HepG2 (cell line): ENCODE results near the gene ZNF33A. TPM values are rescaled to one million over a fixed set of nuclear protein-coding genes. Genes with fewer than 3 reads are reported as not detected.

Experiments used
- ATM ChIP-seq: fragments of 450-650 bp; IDR thresholded peaks from 2 replicates; pipeline ENCODE4 v1.7.1; 2017; ENCODE audit warnings: mild to moderate bottlenecking, borderline replicate concordance
- DDIT3 ChIP-seq: sonication (generic); formaldehyde crosslinking; IDR thresholded peaks from 2 replicates; pipeline ENCODE4 v1.4.0; 2020; ENCODE audit warnings: mild to moderate bottlenecking, missing genetic modification reagents
- ETS1 ChIP-seq: sonication (generic); formaldehyde crosslinking; IDR thresholded peaks from 2 replicates; pipeline ENCODE4 v1.4.0; 2020; ENCODE audit warnings: missing genetic modification reagents
- ISL2 ChIP-seq: sonication (generic); formaldehyde crosslinking; IDR thresholded peaks from 2 replicates; pipeline ENCODE4 v1.5.0; 2020; ENCODE audit warnings: missing genetic modification reagents
- KAT8 ChIP-seq: IDR thresholded peaks from 2 replicates; pipeline ENCODE4 v1.6.1; 2016; ENCODE audit warnings: missing genetic modification reagents, missing compliant biosample characterization
- MED13 ChIP-seq: sonication (generic); formaldehyde crosslinking; IDR thresholded peaks from 2 replicates; pipeline ENCODE4 v1.5.0; 2020; ENCODE audit warnings: missing genetic modification reagents
- MTA1 ChIP-seq: sonication (generic); formaldehyde crosslinking; IDR thresholded peaks from 2 replicates; pipeline ENCODE4 v1.4.0; 2020; ENCODE audit warnings: missing genetic modification reagents, mild to moderate bottlenecking, borderline replicate concordance
- PAX8 ChIP-seq: sonication (generic); formaldehyde crosslinking; IDR thresholded peaks from 2 replicates; pipeline ENCODE4 v1.8.0; 2022; ENCODE audit warnings: mild to moderate bottlenecking, missing genetic modification reagents, borderline replicate concordance
- PHF21A ChIP-seq: sonication (generic); formaldehyde crosslinking; IDR thresholded peaks from 2 replicates; pipeline ENCODE4 v1.5.0; 2020; ENCODE audit warnings: mild to moderate bottlenecking, missing genetic modification reagents
- REST ChIP-seq, 2 experiments: IDR thresholded peaks; 2 replicates each; pipeline ENCODE4 v1.6.1; 2011 to 2012; ENCODE audit warnings: low read length in 2 of 2, borderline replicate concordance in 1 of 2, low read depth in 1 of 2, mild to moderate bottlenecking in 1 of 2, moderate library complexity in 1 of 2
- SP4 ChIP-seq: sonication (generic); formaldehyde crosslinking; IDR thresholded peaks from 2 replicates; pipeline ENCODE4 v1.8.1; 2023; ENCODE audit warnings: mild to moderate bottlenecking, missing genetic modification reagents
- ZBTB3 ChIP-seq: sonication (generic); formaldehyde crosslinking; IDR thresholded peaks from 2 replicates; pipeline ENCODE4 v1.4.0; 2020; ENCODE audit warnings: low read depth, mild to moderate bottlenecking, moderate library complexity, missing genetic modification reagents, borderline replicate concordance
- ZNF782 ChIP-seq: sonication (generic); formaldehyde crosslinking; IDR thresholded peaks from 2 replicates; pipeline ENCODE4 v1.4.0; 2020; ENCODE audit warnings: missing genetic modification reagents, mild to moderate bottlenecking, borderline replicate concordance
- ZNF792 ChIP-seq: IDR thresholded peaks from 2 replicates; pipeline ENCODE4 v1.6.1; 2016
- ZNF816 ChIP-seq: sonication (generic); formaldehyde crosslinking; IDR thresholded peaks from 2 replicates; pipeline ENCODE4 v1.8.0; 2022; ENCODE audit warnings: missing genetic modification reagents, mild to moderate bottlenecking, borderline replicate concordance
- ZSCAN9 ChIP-seq: IDR thresholded peaks from 2 replicates; pipeline ENCODE4 v1.6.1; 2016; ENCODE audit warnings: borderline replicate concordance
- polyA plus RNA-seq, 8 experiments: library from polyadenylated mRNA; depleted of rRNA in 3 of 8; stranded (reverse) in 7 of 8; unstranded in 1 of 8; fragments of >200 nt; fragmentation: Illumina TruSeq in 4 of 8; extraction: Trizol in 4 of 8; gene quantifications; 2 replicates each; pipeline versions ENCODE4 v1.2.1 to v1.2.3, GENCODE V29; 2011 to 2016; ENCODE audit warnings: low read depth in 4 of 8, missing spikeins in 1 of 8, mixed read lengths in 1 of 8; ENCODE audit not compliant: insufficient read depth in 1 of 8
- total RNA-seq, 5 experiments: library from RNA; depleted of rRNA; stranded (reverse); fragments of >200 nt; fragmentation: Illumina TruSeq; extraction: Trizol; gene quantifications; 2 replicates each; pipeline ENCODE4 v1.2.3, GENCODE V29; 2016; ENCODE audit warnings: low read depth in 1 of 5
- TF ChIP-seq, protein P1 (sequence below): sonication (generic); formaldehyde crosslinking; IDR thresholded peaks from 2 replicates; pipeline ENCODE4 v1.4.0; 2020; ENCODE audit warnings: missing genetic modification reagents
- TF ChIP-seq, protein P2 (sequence below): sonication (generic); formaldehyde crosslinking; IDR thresholded peaks from 2 replicates; pipeline ENCODE4 v1.4.0; 2020; ENCODE audit warnings: missing genetic modification reagents, borderline replicate concordance

Gene ZNF33A
- total and polyA plus RNA-seq, 2 of the 13 experiments (the other 11 are each of a cell fraction or from before 2014, with no cell fraction given) = 13.1 to 22.5 TPM

DNA sequence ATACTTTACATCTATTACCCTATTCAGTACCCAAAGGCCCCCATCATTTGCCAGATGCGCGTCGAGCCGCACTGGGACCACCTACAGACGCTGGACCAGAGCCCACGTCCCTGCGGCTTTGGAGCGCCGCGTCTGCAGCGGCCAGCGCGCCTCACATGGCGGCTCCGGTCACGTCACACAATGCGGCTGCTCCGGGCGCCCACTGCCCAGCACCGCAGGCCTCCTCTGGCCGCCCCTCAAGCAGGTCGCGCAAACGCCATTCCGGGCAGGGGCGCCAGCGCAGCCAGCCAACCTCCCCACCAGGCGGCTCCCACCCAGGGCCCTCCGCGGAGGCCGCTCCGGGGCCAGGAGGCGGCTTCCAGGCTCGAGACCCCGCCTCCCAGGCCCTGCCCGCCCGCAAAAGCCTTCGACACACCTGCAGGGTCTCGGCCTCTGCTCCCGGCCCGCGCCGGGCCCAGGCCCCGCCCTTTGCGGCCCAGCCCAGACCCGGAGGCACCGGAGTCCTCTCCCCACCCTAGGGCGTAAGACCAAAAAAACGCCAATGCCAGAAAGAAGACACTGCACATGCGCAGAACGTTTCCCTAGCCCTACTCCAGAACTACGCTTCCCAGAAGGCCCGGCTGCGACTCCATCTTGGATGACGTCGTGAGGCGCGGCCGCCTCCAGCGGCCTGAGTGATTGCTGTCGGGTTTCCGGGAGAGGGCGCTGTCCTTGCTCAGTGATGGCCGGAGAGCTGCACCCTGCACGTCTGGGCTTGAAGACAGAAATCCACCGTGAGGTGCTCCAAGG is 34.2 kb upstream of the ZNF33A start, which contains the start of gene ZNF25 (continued):
- TF ChIP-seq, protein P1, sequence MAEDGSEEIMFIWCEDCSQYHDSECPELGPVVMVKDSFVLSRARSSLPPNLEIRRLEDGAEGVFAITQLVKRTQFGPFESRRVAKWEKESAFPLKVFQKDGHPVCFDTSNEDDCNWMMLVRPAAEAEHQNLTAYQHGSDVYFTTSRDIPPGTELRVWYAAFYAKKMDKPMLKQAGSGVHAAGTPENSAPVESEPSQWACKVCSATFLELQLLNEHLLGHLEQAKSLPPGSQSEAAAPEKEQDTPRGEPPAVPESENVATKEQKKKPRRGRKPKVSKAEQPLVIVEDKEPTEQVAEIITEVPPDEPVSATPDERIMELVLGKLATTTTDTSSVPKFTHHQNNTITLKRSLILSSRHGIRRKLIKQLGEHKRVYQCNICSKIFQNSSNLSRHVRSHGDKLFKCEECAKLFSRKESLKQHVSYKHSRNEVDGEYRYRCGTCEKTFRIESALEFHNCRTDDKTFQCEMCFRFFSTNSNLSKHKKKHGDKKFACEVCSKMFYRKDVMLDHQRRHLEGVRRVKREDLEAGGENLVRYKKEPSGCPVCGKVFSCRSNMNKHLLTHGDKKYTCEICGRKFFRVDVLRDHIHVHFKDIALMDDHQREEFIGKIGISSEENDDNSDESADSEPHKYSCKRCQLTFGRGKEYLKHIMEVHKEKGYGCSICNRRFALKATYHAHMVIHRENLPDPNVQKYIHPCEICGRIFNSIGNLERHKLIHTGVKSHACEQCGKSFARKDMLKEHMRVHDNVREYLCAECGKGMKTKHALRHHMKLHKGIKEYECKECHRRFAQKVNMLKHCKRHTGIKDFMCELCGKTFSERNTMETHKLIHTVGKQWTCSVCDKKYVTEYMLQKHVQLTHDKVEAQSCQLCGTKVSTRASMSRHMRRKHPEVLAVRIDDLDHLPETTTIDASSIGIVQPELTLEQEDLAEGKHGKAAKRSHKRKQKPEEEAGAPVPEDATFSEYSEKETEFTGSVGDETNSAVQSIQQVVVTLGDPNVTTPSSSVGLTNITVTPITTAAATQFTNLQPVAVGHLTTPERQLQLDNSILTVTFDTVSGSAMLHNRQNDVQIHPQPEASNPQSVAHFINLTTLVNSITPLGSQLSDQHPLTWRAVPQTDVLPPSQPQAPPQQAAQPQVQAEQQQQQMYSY (CRISPR knock-in tag) = 0 out of 2 replicates have a peak, but pooled peaks have one; percentile 37
- TF ChIP-seq ZBTB3 (CRISPR knock-in tag) (0 out of 2 replicates have a peak, but pooled peaks have one; percentile 64), SP4 (CRISPR knock-in tag) (peak; percentile 78; the same call in 1 of the 2 replicates), KAT8 (CRISPR knock-in tag) (peak; percentile 85), ISL2 (peak; percentile 53; the same call in 1 of the 2 replicates), REST (IDR thresholded peaks at IDR 0.05; ENCODE audit: borderline replicate concordance in 1 of 2, low read depth in 1 of 2, low read length in 2 of 2) (no peak), ZNF816 (CRISPR knock-in tag) (peak; percentile 35; the same call in 1 of the 2 replicates), DDIT3 (CRISPR knock-in tag) (no peak), ZNF782 (CRISPR knock-in tag) (0 out of 2 replicates have a peak, but pooled peaks have one; percentile 35), PAX8 (CRISPR knock-in tag) (peak; percentile 85; the same call in 1 of the 2 replicates), MED13 (peak; percentile 51), ATM (no peak), MTA1 (CRISPR knock-in tag) (peak; percentile 90; the same call in 1 of the 2 replicates), ZNF792 (CRISPR knock-in tag) (no peak), ZSCAN9 (peak; percentile 81), ETS1 (CRISPR knock-in tag) (no peak; the same call in 1 of the 2 replicates), PHF21A (peak; percentile 96)
- TF ChIP-seq, protein P2, sequence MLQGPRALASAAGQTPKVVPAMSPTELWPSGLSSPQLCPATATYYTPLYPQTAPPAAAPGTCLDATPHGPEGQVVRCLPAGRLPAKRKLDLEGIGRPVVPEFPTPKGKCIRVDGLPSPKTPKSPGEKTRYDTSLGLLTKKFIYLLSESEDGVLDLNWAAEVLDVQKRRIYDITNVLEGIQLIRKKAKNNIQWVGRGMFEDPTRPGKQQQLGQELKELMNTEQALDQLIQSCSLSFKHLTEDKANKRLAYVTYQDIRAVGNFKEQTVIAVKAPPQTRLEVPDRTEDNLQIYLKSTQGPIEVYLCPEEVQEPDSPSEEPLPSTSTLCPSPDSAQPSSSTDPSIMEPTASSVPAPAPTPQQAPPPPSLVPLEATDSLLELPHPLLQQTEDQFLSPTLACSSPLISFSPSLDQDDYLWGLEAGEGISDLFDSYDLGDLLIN (CRISPR knock-in tag) = peak; percentile 59; the same call in 1 of the 2 replicates
